Stimulated activated CD4-positive, alpha-beta T cell treated with anti-CD3 and anti-CD28 coated beads, Interleukin-12 subunit alpha, Interleukin-12 subunit beta, amount 100 ng/mL, for 48 hours (primary cell): ENCODE results near the gene LAMA2.

Source experiments
- DNase-seq, 3 donors: peaks; one replicate each; pipeline ENCODE4 v3.0.0-alpha.2; 2020; ENCODE audit warnings: low read depth in 2 of 3, low spot score in 1 of 3

LAMA2 gene

DNA sequence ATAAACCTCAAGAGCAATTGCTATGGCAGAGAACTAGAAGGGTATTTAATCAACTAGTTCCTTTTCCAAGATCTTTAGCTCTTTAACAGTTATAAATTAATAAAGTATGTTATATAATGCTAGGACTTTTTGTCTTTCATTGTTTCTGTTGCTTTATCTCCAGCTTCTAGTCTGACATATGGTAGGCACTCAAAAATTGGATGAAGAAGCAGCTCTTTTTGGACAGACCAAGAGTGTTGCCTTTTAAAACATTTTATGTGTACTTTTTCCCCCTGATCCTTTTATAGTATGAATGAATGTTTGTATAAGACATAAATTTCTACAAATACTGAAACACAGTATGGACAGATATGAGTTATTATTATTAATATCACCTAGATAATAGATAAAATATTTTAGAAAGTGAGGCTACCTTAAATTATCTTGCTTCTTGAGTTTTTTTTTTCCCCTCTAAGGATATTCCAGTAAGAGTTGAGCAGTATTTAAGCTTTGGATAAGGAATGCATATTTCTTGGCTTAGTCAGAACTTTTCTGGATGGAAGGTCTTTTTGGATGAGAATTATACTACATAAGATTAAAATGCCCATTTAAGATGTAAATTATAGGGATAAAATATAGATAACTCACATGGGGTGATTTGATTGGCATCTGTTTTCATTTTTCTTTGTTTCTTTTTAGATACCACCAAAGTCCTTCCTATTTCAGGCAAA is 16.6 kb downstream of the LAMA2 start:
- DNase-seq, result no peak

GRCh38 chr6:128903715-128904114 is 20.8 kb downstream of the LAMA2 start:
- DNase-seq, result no peak

DNA sequence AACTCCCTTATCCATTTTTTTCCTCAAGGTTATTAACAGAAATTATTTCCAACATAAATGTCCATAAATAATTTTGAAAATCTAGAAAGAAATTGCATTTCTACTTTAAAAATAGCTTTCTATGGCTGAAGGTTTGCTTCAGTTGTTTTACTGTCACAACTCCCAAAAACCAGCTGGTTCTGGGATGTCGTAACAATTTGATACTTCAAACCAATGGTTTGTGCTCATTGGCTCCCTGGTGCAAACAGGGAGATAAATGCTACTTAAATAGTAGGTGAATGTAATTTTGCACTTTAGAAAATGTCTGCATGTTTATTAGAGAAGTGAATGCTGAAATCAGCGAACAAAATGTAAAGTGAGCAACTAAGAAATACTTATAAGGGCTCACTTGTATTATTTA is 31.1 kb downstream of the LAMA2 start:
- no peak for DNase-seq

GRCh38 chr6:128918886-128919285 is 35.9 kb downstream of the LAMA2 start:
- DNase-seq, result no peak

DNA sequence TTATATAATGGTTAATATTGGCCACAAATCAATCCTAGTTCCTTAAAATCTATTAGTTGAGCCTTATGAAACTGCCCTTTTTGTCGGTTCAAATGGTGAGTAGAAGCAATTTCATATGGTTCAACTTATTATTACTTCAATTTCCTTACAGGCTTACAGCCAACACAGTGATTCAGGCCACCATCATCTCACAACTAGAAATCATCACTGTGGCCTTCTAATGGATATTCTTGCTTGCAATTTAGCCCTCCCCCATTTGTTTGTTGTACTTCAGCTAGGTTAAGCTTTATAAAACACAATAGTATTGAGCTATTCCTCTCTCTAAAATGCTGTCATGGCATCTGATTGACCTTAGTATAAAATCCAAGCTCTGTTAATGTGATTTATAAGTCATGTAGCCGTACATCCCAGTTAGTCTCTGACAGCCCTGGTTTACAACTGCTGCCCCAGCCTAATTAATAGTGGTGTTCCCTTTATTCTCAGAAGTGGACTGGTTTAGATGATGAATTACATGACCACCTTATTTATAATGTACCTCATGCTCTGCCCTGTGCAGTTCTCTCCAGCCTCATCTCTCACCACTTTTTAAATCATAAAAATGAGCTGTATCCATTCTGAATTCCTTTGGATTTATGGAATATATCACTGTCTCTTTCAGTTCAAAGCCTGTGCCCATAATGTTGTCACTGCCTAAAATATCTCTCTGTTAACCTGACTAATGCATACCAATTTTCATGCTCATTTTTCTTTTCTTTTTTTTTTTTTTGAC is 36.7 kb downstream of the LAMA2 start:
- DNase-seq, result no peak

GRCh38 chr6:128925765-128926164 is 42.8 kb downstream of the LAMA2 start:
- no peak for DNase-seq

DNA sequence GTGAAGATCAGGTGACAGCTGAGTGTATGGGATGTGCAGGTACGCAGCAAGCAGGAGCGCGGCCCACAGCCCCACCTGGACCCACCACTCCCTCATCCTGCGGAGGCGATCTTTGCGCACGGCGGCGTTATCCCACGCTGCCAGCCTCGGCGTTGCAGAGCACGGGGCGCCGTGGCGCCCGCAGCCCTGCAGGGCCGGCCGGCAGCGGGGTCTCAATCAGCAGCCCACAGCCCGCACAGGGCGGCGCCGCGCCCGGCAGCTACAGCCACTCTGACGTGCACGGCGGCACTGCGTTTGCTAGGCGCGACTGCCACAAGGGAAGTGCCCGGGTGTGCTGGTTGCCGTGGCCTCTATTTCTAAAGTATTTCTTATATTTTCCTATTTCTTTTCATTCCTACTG is 46.9 kb downstream of the LAMA2 start:
- DNase-seq, result no peak

GRCh38 chr6:128930321-128930720 is 47.4 kb downstream of the LAMA2 start:
- no peak for DNase-seq

- no peak for DNase-seq
These were observed 49.1 kb downstream of the LAMA2 start for GRCh38 chr6:128932061-128932460.

- DNase-seq, result no peak
These were observed 67.9 kb downstream of the LAMA2 start for GRCh38 chr6:128950864-128951263.

- DNase-seq, result no peak
These were observed 70.0 kb downstream of the LAMA2 start for GRCh38 chr6:128952902-128953301.

- DNase-seq, result no peak
These were observed 71.5 kb downstream of the LAMA2 start for GRCh38 chr6:128954308-128955043.

DNA sequence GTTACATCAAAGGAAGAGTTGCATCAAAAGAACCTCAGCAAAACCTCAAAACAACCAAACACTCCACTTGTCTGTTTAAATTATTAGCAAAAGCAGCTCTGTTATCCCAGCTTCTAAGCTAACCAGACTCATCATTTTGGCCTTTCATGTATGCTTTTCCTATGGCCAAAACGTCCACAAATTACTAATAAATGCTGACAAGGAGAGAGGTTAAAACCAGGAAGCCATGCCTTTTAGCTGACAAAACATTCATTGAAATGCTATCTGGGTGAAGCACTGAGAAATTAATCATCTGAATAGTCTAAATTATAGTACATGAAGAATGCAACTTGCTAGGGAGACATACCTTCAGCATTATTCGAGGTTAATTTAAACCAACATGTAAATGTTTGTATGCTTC is 80.6 kb downstream of the LAMA2 start:
- no peak for DNase-seq

DNA sequence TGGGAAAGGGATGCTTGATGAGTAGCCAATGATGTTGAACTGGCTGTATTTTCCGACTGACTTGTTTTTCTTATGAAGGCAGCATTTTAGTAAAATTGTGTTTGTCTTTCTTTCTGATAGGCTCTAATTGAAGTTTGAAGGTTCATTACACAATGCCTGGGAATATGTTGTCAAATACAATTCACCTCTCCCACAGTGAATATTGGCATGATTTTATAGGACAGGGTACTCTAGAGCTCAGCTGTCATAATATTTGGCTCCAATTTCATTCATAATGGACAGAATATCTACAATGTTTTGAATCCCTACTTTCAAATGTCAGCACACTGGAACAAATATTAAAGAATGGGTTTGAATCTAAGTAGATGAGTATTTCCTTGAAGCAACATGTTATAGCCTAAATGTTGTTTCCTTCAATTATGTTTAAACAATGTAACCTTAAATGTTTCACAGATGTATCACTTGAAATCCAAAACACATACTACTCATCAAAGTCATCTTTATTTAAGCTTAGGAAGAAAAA is 81.4 kb downstream of the LAMA2 start:
- DNase-seq, result no peak

DNA sequence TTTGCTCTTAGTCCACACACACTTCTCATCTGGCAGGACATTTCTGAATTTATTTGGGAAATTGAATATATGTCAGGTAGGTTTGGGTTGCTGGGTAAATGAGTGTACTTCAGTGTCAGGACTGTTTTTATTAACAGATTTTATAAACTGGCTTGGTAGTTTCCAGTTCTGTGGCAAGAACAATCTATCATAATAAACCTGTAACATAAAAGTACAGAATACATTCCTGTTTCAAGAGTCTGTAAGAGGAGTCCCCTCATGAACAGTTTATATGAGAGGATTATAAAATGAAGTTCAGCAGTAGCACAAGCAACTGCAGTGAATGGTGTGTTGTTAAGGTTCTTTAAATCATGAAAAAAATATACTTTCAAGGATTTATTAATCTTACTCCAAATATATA is 81.8 kb downstream of the LAMA2 start:
- DNase-seq, result no peak

DNA sequence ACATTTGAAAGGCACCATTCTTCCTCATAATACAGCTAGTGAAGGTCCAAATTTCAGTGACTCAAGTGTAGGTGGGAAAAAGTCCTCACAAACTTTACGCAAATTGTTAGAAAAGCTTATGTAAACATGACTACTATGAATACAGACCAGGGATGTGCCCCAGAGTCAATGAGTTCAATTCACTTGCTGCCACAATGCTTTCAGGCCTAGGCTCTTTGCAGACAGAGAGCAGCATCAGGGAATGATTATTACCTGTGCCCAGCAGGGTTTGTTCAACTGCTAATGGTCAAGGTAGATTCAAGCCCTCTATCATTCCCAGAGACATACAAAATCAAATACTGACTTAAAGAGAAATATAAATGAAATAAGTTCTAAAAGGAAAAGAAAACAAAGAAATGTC is 84.0 kb downstream of the LAMA2 start:
- DNase-seq, result no peak

GRCh38 chr6:128979071-128979470 is 96.1 kb downstream of the LAMA2 start:
- DNase-seq, result no peak

DNA sequence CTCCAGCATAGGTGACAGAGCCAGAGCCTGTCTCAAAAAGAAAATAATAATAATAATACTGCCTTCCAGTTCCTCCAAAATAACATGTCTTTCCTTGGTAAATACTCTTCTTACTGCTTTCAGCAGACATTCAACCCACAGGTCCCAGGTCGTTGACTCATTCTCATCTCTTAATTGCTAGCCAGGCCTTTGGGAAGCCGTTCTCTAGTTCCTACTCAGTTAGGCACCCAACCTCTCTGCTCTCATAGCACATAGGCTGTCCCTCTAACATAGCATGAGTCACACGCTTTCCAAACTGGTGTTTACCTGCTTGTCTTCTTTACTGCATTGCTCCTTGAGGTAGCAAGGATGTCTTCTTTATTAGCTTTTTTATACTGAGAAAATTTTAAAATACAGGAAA is 98.8 kb downstream of the LAMA2 start:
- DNase-seq, result no peak

GRCh38 chr6:128990360-128990759 is 107.4 kb downstream of the LAMA2 start:
- no peak for DNase-seq

DNA sequence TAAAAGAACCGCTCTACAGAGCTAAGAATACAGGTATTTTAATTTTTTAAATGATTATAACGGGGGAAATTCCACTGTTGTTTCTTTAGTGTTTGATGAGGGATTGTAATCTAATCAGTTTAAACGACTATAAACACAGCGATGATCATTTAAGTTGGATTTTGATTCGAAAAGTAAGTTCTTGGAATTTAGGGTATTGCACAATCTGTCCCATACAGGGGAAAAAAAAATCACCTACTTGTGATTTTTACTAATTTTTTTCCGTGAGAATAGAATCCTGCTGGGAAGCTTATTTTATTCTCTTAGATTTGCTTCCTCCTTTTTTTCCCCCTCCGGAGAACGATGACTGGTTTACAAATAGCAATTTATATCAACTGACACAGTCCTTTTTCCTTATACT is 108.0 kb downstream of the LAMA2 start:
- DNase-seq, result no peak

DNA sequence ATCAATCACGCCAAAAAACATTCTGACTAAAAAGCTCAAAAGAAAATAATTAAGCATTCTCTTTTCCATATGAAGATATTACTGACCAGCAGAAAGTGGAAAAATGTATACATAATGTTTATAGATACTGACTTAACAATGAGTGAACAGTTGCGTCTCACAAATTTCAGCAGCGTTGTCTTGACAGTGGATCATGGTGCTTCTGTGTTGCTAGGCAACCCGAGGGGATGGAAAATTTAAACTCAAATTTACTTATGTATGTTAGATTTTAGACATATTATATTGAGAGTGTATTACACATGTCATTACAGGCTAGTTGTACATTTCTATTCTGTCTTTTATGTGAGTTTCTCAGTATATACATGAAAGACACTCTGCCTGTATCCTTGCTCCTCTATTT is 110.2 kb downstream of the LAMA2 start:
- no peak for DNase-seq

- no peak for DNase-seq
These were observed 114.9 kb downstream of the LAMA2 start for GRCh38 chr6:128997880-128998279.
